IMR-90 (cell line): ENCODE measurements around the gene GPC6. TPM values are rescaled to one million over a fixed set of nuclear protein-coding genes. Genes with fewer than 3 reads are reported as not detected.

Experiments
- ATAC-seq: fragments of 200-7000 bp; cut with Tn5 transposase; 2 replicates; pipeline ENCODE4 v1.9.1; 2020; ENCODE audit warnings: low read depth, mild to moderate bottlenecking, moderate library complexity
- BruUV-seq: library from RNA; stranded (reverse); fragments of 400-500 nt; replicated peaks from 2 replicates; lab custom pipeline; 2021; lab: Mats Ljungman, UMichigan
- CTCF ChIA-PET: fragments of 300-600 bp; formaldehyde crosslinking; extraction: SDS; loops from one replicate; lab custom pipeline; 2021; ENCODE audit warnings: antibody characterized with exemption; lab: Yijun Ruan, JAX
- POLR2A ChIA-PET: fragments of 300-600 bp; sonication (Branson Sonifier 250); formaldehyde crosslinking; loops from one replicate; lab custom pipeline; 2022; ENCODE audit warnings: antibody characterized with exemption; ENCODE audit not compliant: unreplicated experiment; lab: Charles Lee
- DNase-seq: peaks from one replicate; pipeline ENCODE4 v3.0.0; 2013
- H2AFZ ChIP-seq: replicated peaks from 2 replicates; pipeline ENCODE3; 2013; ENCODE audit warnings: low read length, mild to moderate bottlenecking; ENCODE audit not compliant: poor library complexity
- H2AK5ac ChIP-seq: 2 replicates; pipeline ENCODE4 v1.6.1; 2013; ENCODE audit warnings: low read depth, low read length, inconsistent platforms
- H2AK9ac ChIP-seq: replicated peaks from 2 replicates; pipeline ENCODE3; 2013; ENCODE audit warnings: mild to moderate bottlenecking, low read depth, low read length, moderate library complexity; ENCODE audit not compliant: poor library complexity
- H2BK120ac ChIP-seq: 2 replicates; pipeline ENCODE4 v1.6.1; 2013; ENCODE audit warnings: low read depth, low read length, inconsistent platforms
- H2BK15ac ChIP-seq: 3 replicates; pipeline ENCODE4 v1.6.1; 2013; ENCODE audit warnings: low read depth, low read length, inconsistent platforms
- H2BK20ac ChIP-seq: 2 replicates; pipeline ENCODE4 v1.6.1; 2013; ENCODE audit warnings: low read depth, mild to moderate bottlenecking, inconsistent platforms, low read length, moderate library complexity
- H2BK5ac ChIP-seq: 2 replicates; pipeline ENCODE4 v1.6.1; 2013; ENCODE audit warnings: mild to moderate bottlenecking, low read depth, low read length, inconsistent platforms; ENCODE audit not compliant: poor library complexity, severe bottlenecking
- H3K14ac ChIP-seq: replicated peaks from 2 replicates; pipeline ENCODE4 v1.6.1; 2013; ENCODE audit warnings: low read depth, low read length, inconsistent platforms
- H3K18ac ChIP-seq: 2 replicates; pipeline ENCODE4 v1.6.1; 2013; ENCODE audit warnings: low read depth, low read length, control low read depth
- H3K23ac ChIP-seq: 2 replicates; pipeline ENCODE4 v1.6.1; 2013; ENCODE audit warnings: low read depth, low read length, inconsistent platforms
- H3K27ac ChIP-seq: 2 replicates; pipeline ENCODE4 v1.5.1; 2013; ENCODE audit warnings: mild to moderate bottlenecking, control low read depth, low read length; ENCODE audit not compliant: insufficient read depth
- H3K27me3 ChIP-seq: 2 replicates; pipeline ENCODE4 v1.6.1; 2013; ENCODE audit warnings: low read length; ENCODE audit not compliant: control insufficient read depth, insufficient read depth
- H3K36me3 ChIP-seq: 2 replicates; pipeline ENCODE4 v1.6.1; 2013; ENCODE audit warnings: low read length, mixed read lengths; ENCODE audit not compliant: control insufficient read depth, insufficient read depth
- H3K4ac ChIP-seq: 2 replicates; pipeline ENCODE4 v1.6.1; 2013; ENCODE audit warnings: low read depth, low read length, inconsistent platforms
- H3K4me1 ChIP-seq: 2 replicates; pipeline ENCODE4 v1.6.1; 2013; ENCODE audit warnings: low read length, mixed read lengths; ENCODE audit not compliant: control insufficient read depth, insufficient read depth
- H3K4me2 ChIP-seq: 2 replicates; pipeline ENCODE4 v1.6.1; 2013; ENCODE audit warnings: low read depth, mild to moderate bottlenecking, control low read depth, low read length, moderate library complexity
- H3K4me3 ChIP-seq: 2 replicates; pipeline ENCODE4 v1.5.1; 2013; ENCODE audit warnings: low read depth, mild to moderate bottlenecking, control low read depth, low read length, moderate library complexity; ENCODE audit not compliant: insufficient read depth
- H3K56ac ChIP-seq: 2 replicates; pipeline ENCODE4 v1.6.1; 2013; ENCODE audit warnings: low read length, inconsistent platforms; ENCODE audit not compliant: insufficient read depth; ENCODE audit errors: extremely low read depth
- H3K79me1 ChIP-seq, 2 experiments: 2 replicates each; pipeline ENCODE4 v1.6.1; 2013; ENCODE audit warnings: low read length in 2 of 2, inconsistent platforms in 1 of 2, low read depth in 1 of 2
- H3K9ac ChIP-seq: 2 replicates; pipeline ENCODE4 v1.6.1; 2013; ENCODE audit warnings: low read depth, low read length, control low read depth
- H3K9me1 ChIP-seq: 2 replicates; pipeline ENCODE4 v1.6.1; 2013; ENCODE audit warnings: low read length, inconsistent platforms; ENCODE audit not compliant: insufficient read depth
- H3K9me3 ChIP-seq: 2 replicates; pipeline ENCODE4 v1.6.1; 2013; ENCODE audit warnings: low read length; ENCODE audit not compliant: control insufficient read depth, insufficient read depth
- H4K20me1 ChIP-seq: 2 replicates; pipeline ENCODE4 v1.6.1; 2013; ENCODE audit warnings: low read length, inconsistent platforms; ENCODE audit not compliant: insufficient read depth
- H4K5ac ChIP-seq: 2 replicates; pipeline ENCODE4 v1.6.1; 2013; ENCODE audit warnings: mild to moderate bottlenecking, low read depth, low read length, control low read depth
- H4K8ac ChIP-seq, 2 experiments: 2 replicates each; pipeline ENCODE4 v1.6.1; 2013; ENCODE audit warnings: low read depth in 2 of 2, low read length in 2 of 2, control low read depth in 1 of 2, inconsistent platforms in 1 of 2
- H4K91ac ChIP-seq: 2 replicates; pipeline ENCODE4 v1.6.1; 2013; ENCODE audit warnings: low read depth, low read length, inconsistent platforms; ENCODE audit not compliant: insufficient read depth
- CHD1 ChIP-seq: IDR thresholded peaks from 2 replicates; pipeline ENCODE4 v1.6.1; 2012; ENCODE audit warnings: low read depth, low read length, improper control_type of control experiment
- POLR2A ChIP-seq: IDR thresholded peaks from 2 replicates; pipeline ENCODE4 v1.6.1; 2012; ENCODE audit warnings: mild to moderate bottlenecking, low read depth, low read length
- WGBS, 2 experiments: methylation state at CpG; one replicate each; pipeline versions ENCODE4 v1.1.5 to v1.1.7; 2013; ENCODE audit warnings: missing lambda C conversion rate in 2 of 2; ENCODE audit not compliant: insufficient read length in 1 of 2; ENCODE audit errors: extremely low coverage in 2 of 2; 5-methylcytosine and 5-hydroxymethylcytosine counted together
- dilution Hi-C: fragments of 300-500 bp; cut with HindIII; formaldehyde crosslinking; loops from one replicate; pipeline ENCODE4 v1.14.3; 2018; ENCODE audit warnings: low sequenced_read_pairs; ENCODE audit not compliant: unreplicated experiment
- in situ Hi-C: fragments of 300-500 bp; cut with MboI; formaldehyde crosslinking; loops from 3 replicates; pipeline ENCODE4 v1.14.3; 2019; ENCODE audit warnings: low sequenced_read_pairs, inconsistent platforms, mixed read lengths
- intact Hi-C: fragments of 100-400 bp; cut with micrococcal nuclease; formaldehyde crosslinking; loops from 2 replicates; pipeline ENCODE4 v1.10.0; 2022
- polyA plus RNA-seq, 3 experiments: library from polyadenylated mRNA; depleted of rRNA; stranded (reverse); fragments of >200 nt; gene quantifications; 2 replicates each; pipeline ENCODE4 v1.2.3, GENCODE V29; 2012; ENCODE audit warnings: low replicate concordance in 1 of 3
- total RNA-seq: library from RNA; depleted of rRNA; stranded (reverse); fragments of >200 nt; gene quantifications from 2 replicates; pipeline ENCODE4 v1.2.3, GENCODE V29; 2012
- TF ChIP-seq, protein P1 (sequence below): fragments of 150-350 bp; IDR thresholded peaks from 2 replicates; pipeline ENCODE4 v1.6.1; 2017; ENCODE audit warnings: mild to moderate bottlenecking, antibody characterized with exemption, low read length, low read depth

The GPC6 gene
- total and polyA plus RNA-seq, 2 of the 4 experiments (the other 2 are of a cell fraction) = 14.9 to 39.4 TPM

DNA sequence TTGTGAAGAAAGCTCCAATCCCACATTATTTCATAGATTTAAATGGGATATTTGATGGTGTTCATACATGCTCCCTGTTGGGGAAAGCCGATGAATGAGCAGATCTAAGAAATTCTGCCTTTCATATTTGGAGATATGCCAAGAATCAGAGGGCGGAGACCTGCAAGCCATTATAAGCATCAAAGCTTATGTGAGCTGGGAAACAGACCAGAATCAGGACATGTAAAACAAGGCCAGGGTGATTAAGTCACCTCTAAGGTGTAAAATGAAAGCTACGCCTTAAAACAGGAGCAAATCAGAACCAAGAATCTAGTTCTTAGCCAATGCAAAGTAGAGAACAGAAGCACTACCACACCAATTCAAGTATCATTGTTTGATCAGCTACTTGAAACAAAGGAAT lies 860.5 kb downstream of the GPC6 start:
- intact Hi-C loops = no loop called here
- H3K9ac ChIP-seq = no peak overlapping the region
- H2BK5ac ChIP-seq = no peak overlapping the region
- H2AK5ac ChIP-seq = no peak overlapping the region
- H3K27me3 ChIP-seq = no peaks in the 10 kb centered on the region
- no peak for TF ChIP-seq CHD1
- TF ChIP-seq POLR2A = no peak
- TF ChIP-seq, protein P1, sequence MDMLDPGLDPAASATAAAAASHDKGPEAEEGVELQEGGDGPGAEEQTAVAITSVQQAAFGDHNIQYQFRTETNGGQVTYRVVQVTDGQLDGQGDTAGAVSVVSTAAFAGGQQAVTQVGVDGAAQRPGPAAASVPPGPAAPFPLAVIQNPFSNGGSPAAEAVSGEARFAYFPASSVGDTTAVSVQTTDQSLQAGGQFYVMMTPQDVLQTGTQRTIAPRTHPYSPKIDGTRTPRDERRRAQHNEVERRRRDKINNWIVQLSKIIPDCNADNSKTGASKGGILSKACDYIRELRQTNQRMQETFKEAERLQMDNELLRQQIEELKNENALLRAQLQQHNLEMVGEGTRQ = no peak
- no peak overlapping the region for H3K4me2 ChIP-seq
- no TSS peak for BruUV-seq
- no peak overlapping the region for H4K8ac ChIP-seq
- H3K18ac ChIP-seq = no peak overlapping the region
- no peaks in the 10 kb centered on the region for H3K79me1 ChIP-seq
- H4K5ac ChIP-seq = no peak overlapping the region
- H2BK20ac ChIP-seq = no peak overlapping the region
- H3K4me1 ChIP-seq = no peaks in the 10 kb centered on the region
- no CpG with 5 or more reads among the region's 3 CpGs for WGBS, 2 experiments
- ChIA-PET POLR2A (no interaction called here), CTCF (no interaction called here)
- in situ Hi-C loops = no loop called here
- no peak overlapping the region for H2AFZ ChIP-seq
- H3K14ac ChIP-seq = no peak overlapping the region
- DNase-seq = no peak
- H3K4me3 ChIP-seq = no peak overlapping the region
- H4K20me1 ChIP-seq = no peaks in the 10 kb centered on the region
- H2AK9ac ChIP-seq = no peak overlapping the region
- no peak for ATAC-seq
- no peaks in the 10 kb centered on the region for H3K9me1 ChIP-seq
- no peaks in the 10 kb centered on the region for H3K36me3 ChIP-seq
- H2BK15ac ChIP-seq = no peak overlapping the region
- no peak overlapping the region for H3K23ac ChIP-seq
- no peak overlapping the region for H3K4ac ChIP-seq
- H4K91ac ChIP-seq = no peak overlapping the region
- H3K27ac ChIP-seq = no peak overlapping the region
- no peak overlapping the region for H2BK120ac ChIP-seq
- no peak overlapping the region for H3K56ac ChIP-seq
- H3K9me3 ChIP-seq = no peaks in the 10 kb centered on the region
- dilution Hi-C loops = no loop called here
